ENCODE measurements around the gene STAM2.
"Not testable (repeated sequence)": the region's sequence is repeated elsewhere in the genome, so short reads cannot be mapped to it uniquely, and the experiment has no call there.

STAM2 gene

DNA sequence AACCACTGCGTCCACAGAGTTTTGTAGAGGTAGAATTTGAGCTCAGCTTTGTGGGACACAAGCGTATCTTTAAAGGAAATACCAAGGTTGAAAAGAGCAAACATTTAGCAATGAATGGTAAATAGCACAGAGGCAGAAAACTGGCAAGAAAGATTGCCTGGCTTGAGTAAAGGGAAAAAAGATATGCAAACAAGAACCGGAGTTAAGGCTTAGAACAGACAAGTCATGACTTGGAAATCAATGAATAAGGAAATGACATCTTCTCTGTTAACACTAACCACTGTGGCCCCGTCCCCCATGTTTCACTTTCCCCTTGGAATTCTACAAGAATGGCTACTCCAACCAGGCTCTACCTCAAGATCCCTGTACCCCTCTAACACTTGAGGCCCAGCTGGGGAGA is 3.8 kb downstream of the STAM2 start:
- H2BK12ac ChIP-seq (ENCODE audit: low read length): no peak overlapping the region
- H3K4me2 ChIP-seq (ENCODE audit: insufficient read depth, low read length, poor library complexity, severe bottlenecking): no peak overlapping the region
- H2AFZ ChIP-seq (ENCODE audit: low read length): no peak overlapping the region
- H3K9ac ChIP-seq (ENCODE audit: low read depth, low read length, poor library complexity): no peak overlapping the region
- DNase-seq (ENCODE audit: low spot score): no peak
- H3K9me3 ChIP-seq (replicated peaks in 1 of 2; ENCODE audit: control insufficient read depth in 2 of 2, insufficient read depth in 1 of 2, low read depth in 1 of 2, low read length in 2 of 2): no peaks in the 10 kb centered on the region
- no peak overlapping the region for H2BK120ac ChIP-seq (ENCODE audit: low read depth, low read length)
- no peaks in the 10 kb centered on the region for H3K27me3 ChIP-seq (ENCODE audit: control insufficient read depth in 3 of 3, insufficient read depth in 3 of 3, low read depth in 1 of 3, low read length in 3 of 3)
- H2AK5ac ChIP-seq (ENCODE audit: low read depth, low read length): no peak overlapping the region
- H4K91ac ChIP-seq (ENCODE audit: low read depth, low read length, poor library complexity): no peak overlapping the region
- no peak overlapping the region for H3K27ac ChIP-seq (replicated peaks; ENCODE audit: low read length)
- H2BK5ac ChIP-seq (ENCODE audit: low read length): no peak overlapping the region
- H3K23ac ChIP-seq (ENCODE audit: low read depth, low read length, poor library complexity): no peak overlapping the region
- no peak overlapping the region for H4K8ac ChIP-seq (ENCODE audit: low read depth, low read length)
- no peak overlapping the region for H3K14ac ChIP-seq (ENCODE audit: low read length)
- peaks cover 3% of the 10 kb centered on the region for H3K79me1 ChIP-seq (ENCODE audit: low read depth, low read length)
- H3K4ac ChIP-seq (ENCODE audit: low read length): no peak overlapping the region
- no peak overlapping the region for H3K18ac ChIP-seq (ENCODE audit: low read length)
- no CpG with 5 or more reads among the region's 4 CpGs for WGBS, 2 donors (ENCODE audit: extremely low coverage in 2 of 2, insufficient read length in 2 of 2, insufficient replicate concordance in 1 of 2)
- peaks cover 0 to 4% of the 10 kb centered on the region in 2 donors for H3K4me1 ChIP-seq (ENCODE audit: control insufficient read depth in 2 of 2, insufficient read depth in 1 of 2, low read depth in 1 of 2, low read length in 2 of 2)
- H3K36me3 ChIP-seq (replicated peaks in 1 of 2; ENCODE audit: control insufficient read depth in 2 of 2, insufficient read depth in 2 of 2, low read length in 2 of 2): no peaks in the 10 kb centered on the region
- no peak overlapping the region for H2BK15ac ChIP-seq (ENCODE audit: low read length)
- H3K4me3 ChIP-seq (ENCODE audit: low read length in 2 of 2): no peak overlapping the region

DNA sequence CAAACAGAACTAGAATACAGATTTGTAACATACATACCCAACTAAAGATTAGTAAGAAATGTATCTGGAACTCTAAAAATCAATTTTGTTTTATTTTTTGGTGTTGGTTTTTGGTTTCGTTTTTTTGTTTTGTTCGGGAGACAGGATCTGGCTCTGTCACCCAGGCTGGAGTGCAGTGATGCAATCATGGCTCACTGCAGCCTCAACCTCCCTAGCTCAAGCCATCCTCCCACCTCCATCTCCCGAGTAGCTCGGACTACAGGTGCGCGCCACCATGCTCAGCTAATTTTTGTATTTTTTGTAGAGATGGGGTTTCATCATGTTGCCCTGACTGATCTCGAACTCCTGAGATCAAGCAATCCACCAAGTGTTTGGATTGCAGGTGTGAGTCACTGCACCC is 6.4 kb downstream of the STAM2 start:
- not testable (repeated sequence) for H2AFZ ChIP-seq (ENCODE audit: low read length); H3K4me2 ChIP-seq (ENCODE audit: insufficient read depth, low read length, poor library complexity, severe bottlenecking); H3K79me1 ChIP-seq (ENCODE audit: low read depth, low read length); H4K8ac ChIP-seq (ENCODE audit: low read depth, low read length); H3K14ac ChIP-seq (ENCODE audit: low read length); H3K18ac ChIP-seq (ENCODE audit: low read length); H2BK15ac ChIP-seq (ENCODE audit: low read length); H3K9ac ChIP-seq (ENCODE audit: low read depth, low read length, poor library complexity); DNase-seq (ENCODE audit: low spot score); H3K27ac ChIP-seq (replicated peaks; ENCODE audit: low read length); H2BK5ac ChIP-seq (ENCODE audit: low read length); H3K27me3 ChIP-seq (ENCODE audit: control insufficient read depth in 3 of 3, insufficient read depth in 3 of 3, low read depth in 1 of 3, low read length in 3 of 3); H3K4ac ChIP-seq (ENCODE audit: low read length); H2BK12ac ChIP-seq (ENCODE audit: low read length); H2BK120ac ChIP-seq (ENCODE audit: low read depth, low read length); H3K4me1 ChIP-seq (ENCODE audit: control insufficient read depth in 2 of 2, insufficient read depth in 1 of 2, low read depth in 1 of 2, low read length in 2 of 2); H3K36me3 ChIP-seq (replicated peaks in 1 of 2; ENCODE audit: control insufficient read depth in 2 of 2, insufficient read depth in 2 of 2, low read length in 2 of 2); H3K9me3 ChIP-seq (replicated peaks in 1 of 2; ENCODE audit: control insufficient read depth in 2 of 2, insufficient read depth in 1 of 2, low read depth in 1 of 2, low read length in 2 of 2); H4K91ac ChIP-seq (ENCODE audit: low read depth, low read length, poor library complexity); H3K23ac ChIP-seq (ENCODE audit: low read depth, low read length, poor library complexity); H2AK5ac ChIP-seq (ENCODE audit: low read depth, low read length); H3K4me3 ChIP-seq (ENCODE audit: low read length in 2 of 2)
- 100% methylated on average over 1 of the region's 7 CpGs; no CpG with 5 or more reads in 1 of the 2 donors for WGBS, 2 donors (ENCODE audit: extremely low coverage in 2 of 2, insufficient read length in 2 of 2, insufficient replicate concordance in 1 of 2)

DNA sequence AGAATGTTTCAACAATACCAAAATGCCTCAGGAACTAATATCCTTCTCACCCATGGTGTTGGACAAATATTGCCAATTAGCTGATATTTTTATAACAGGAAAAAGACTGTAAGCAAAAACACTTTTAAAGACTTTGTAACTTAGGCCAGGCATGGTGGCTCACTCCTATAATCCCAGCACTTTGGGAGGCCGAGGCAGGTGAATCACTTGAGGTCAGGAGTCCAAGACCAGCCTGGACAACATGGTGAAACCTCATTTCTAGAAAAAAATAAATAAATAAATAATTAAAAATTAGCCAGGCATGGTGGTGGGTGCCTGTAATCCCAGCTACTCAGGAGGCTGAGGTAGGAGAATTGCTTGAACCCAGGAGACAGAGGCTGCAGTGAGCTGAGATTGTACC is 8.1 kb downstream of the STAM2 start:
- H3K18ac ChIP-seq (ENCODE audit: low read length); H3K14ac ChIP-seq (ENCODE audit: low read length); H3K4me1 ChIP-seq (ENCODE audit: control insufficient read depth in 2 of 2, insufficient read depth in 1 of 2, low read depth in 1 of 2, low read length in 2 of 2); H3K23ac ChIP-seq (ENCODE audit: low read depth, low read length, poor library complexity); H3K4ac ChIP-seq (ENCODE audit: low read length); H2AK5ac ChIP-seq (ENCODE audit: low read depth, low read length); H3K9me3 ChIP-seq (replicated peaks in 1 of 2; ENCODE audit: control insufficient read depth in 2 of 2, insufficient read depth in 1 of 2, low read depth in 1 of 2, low read length in 2 of 2); DNase-seq (ENCODE audit: low spot score); H3K36me3 ChIP-seq (replicated peaks in 1 of 2; ENCODE audit: control insufficient read depth in 2 of 2, insufficient read depth in 2 of 2, low read length in 2 of 2); H4K91ac ChIP-seq (ENCODE audit: low read depth, low read length, poor library complexity); H2AFZ ChIP-seq (ENCODE audit: low read length); H3K4me2 ChIP-seq (ENCODE audit: insufficient read depth, low read length, poor library complexity, severe bottlenecking); H3K9ac ChIP-seq (ENCODE audit: low read depth, low read length, poor library complexity); H3K27me3 ChIP-seq (ENCODE audit: control insufficient read depth in 3 of 3, insufficient read depth in 3 of 3, low read depth in 1 of 3, low read length in 3 of 3); H2BK120ac ChIP-seq (ENCODE audit: low read depth, low read length); H2BK15ac ChIP-seq (ENCODE audit: low read length); H3K27ac ChIP-seq (replicated peaks; ENCODE audit: low read length); H3K79me1 ChIP-seq (ENCODE audit: low read depth, low read length); H2BK5ac ChIP-seq (ENCODE audit: low read length); H3K4me3 ChIP-seq (ENCODE audit: low read length in 2 of 2); H2BK12ac ChIP-seq (ENCODE audit: low read length); H4K8ac ChIP-seq (ENCODE audit: low read depth, low read length): not testable (repeated sequence)
- no CpG with 5 or more reads among the region's 1 CpG for WGBS, 2 donors (ENCODE audit: extremely low coverage in 2 of 2, insufficient read length in 2 of 2, insufficient replicate concordance in 1 of 2)

DNA sequence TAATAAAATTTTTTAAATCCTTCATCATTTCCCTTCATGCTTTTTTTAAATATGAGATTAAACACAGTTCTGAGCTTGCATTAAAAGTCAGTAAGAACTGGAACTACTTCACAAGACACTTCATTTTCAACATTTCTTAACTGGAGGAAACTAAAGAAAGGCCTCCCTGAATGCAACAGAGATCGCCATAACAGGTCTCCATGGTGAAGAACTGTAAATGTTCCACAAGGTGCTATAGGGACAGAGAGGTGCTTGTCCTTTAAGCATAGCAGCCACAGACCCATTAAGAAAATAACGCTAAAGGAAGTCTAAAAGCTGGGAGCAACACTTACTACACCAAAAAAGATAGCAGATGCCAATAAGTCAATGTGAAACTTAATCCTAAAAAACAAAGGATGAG is 8.5 kb downstream of the STAM2 start:
- no peak overlapping the region for H3K27ac ChIP-seq (replicated peaks; ENCODE audit: low read length)
- H3K4ac ChIP-seq (ENCODE audit: low read length): no peak overlapping the region
- H3K4me2 ChIP-seq (ENCODE audit: insufficient read depth, low read length, poor library complexity, severe bottlenecking): no peak overlapping the region
- no peak overlapping the region for H3K23ac ChIP-seq (ENCODE audit: low read depth, low read length, poor library complexity)
- no peak overlapping the region for H2BK12ac ChIP-seq (ENCODE audit: low read length)
- H4K8ac ChIP-seq (ENCODE audit: low read depth, low read length): no peak overlapping the region
- H2BK120ac ChIP-seq (ENCODE audit: low read depth, low read length): no peak overlapping the region
- H2BK15ac ChIP-seq (ENCODE audit: low read length): no peak overlapping the region
- H3K36me3 ChIP-seq (replicated peaks in 1 of 2; ENCODE audit: control insufficient read depth in 2 of 2, insufficient read depth in 2 of 2, low read length in 2 of 2): no peaks in the 10 kb centered on the region
- no peak overlapping the region for H2BK5ac ChIP-seq (ENCODE audit: low read length)
- H3K14ac ChIP-seq (ENCODE audit: low read length): no peak overlapping the region
- no peak overlapping the region for H3K4me3 ChIP-seq (ENCODE audit: low read length in 2 of 2)
- peaks cover 0 to 2% of the 10 kb centered on the region in 2 donors for H3K9me3 ChIP-seq (replicated peaks in 1 of 2; ENCODE audit: control insufficient read depth in 2 of 2, insufficient read depth in 1 of 2, low read depth in 1 of 2, low read length in 2 of 2)
- no peaks in the 10 kb centered on the region for H3K4me1 ChIP-seq (ENCODE audit: control insufficient read depth in 2 of 2, insufficient read depth in 1 of 2, low read depth in 1 of 2, low read length in 2 of 2)
- no CpG with 5 or more reads among the region's 2 CpGs for WGBS, 2 donors (ENCODE audit: extremely low coverage in 2 of 2, insufficient read length in 2 of 2, insufficient replicate concordance in 1 of 2)
- no peaks in the 10 kb centered on the region for H3K27me3 ChIP-seq (ENCODE audit: control insufficient read depth in 3 of 3, insufficient read depth in 3 of 3, low read depth in 1 of 3, low read length in 3 of 3)
- H3K79me1 ChIP-seq (ENCODE audit: low read depth, low read length): peaks cover 3% of the 10 kb centered on the region
- H3K9ac ChIP-seq (ENCODE audit: low read depth, low read length, poor library complexity): no peak overlapping the region
- no peak overlapping the region for H2AK5ac ChIP-seq (ENCODE audit: low read depth, low read length)
- DNase-seq (ENCODE audit: low spot score): no peak
- no peak overlapping the region for H4K91ac ChIP-seq (ENCODE audit: low read depth, low read length, poor library complexity)
- H2AFZ ChIP-seq (ENCODE audit: low read length): no peak overlapping the region
- no peak overlapping the region for H3K18ac ChIP-seq (ENCODE audit: low read length)
